GM12873 (cell line): ENCODE data around the gene ERBB2.

Experiments
- TF ChIP-seq, protein P1 (sequence below): IDR thresholded peaks from 2 replicates; pipeline ENCODE4 v1.5.1; 2012; ENCODE audit warnings: low read depth, mild to moderate bottlenecking, moderate library complexity, low read length, control low read depth; ENCODE audit not compliant: insufficient read depth; ENCODE audit errors: missing control alignments

Gene ERBB2

DNA sequence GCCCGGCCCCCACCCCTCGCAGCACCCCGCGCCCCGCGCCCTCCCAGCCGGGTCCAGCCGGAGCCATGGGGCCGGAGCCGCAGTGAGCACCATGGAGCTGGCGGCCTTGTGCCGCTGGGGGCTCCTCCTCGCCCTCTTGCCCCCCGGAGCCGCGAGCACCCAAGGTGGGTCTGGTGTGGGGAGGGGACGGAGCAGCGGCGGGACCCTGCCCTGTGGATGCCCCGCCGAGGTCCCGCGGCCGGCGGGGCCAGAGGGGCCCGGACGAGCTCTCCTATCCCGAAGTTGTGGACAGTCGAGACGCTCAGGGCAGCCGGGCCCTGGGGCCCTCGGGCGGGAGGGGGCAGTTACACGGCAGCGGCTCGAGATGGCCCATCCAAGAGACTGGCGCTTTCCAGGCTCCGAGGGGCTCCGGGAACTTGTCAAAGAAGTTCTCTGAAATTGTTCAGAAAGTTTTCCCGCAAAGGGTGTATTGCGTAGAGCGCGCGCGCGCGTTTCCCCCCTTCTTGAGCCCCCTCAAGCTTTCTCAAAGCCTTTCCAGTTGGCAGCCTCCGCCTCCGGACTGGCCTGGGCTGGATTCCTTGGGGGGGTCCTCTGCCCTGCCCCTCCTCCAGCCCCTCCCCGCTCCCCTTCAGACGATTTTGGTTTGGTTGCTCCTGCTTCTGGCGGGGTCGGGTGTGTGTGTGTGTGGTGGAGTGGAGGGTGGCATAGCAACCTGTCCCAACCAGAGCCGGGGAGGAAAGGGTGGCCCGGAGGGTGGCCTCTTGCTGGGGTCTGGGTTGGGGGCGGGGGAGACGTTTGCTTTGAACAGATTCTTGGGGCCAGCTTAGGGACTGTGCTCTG is 504 bp downstream of the ERBB2 start:
- TF ChIP-seq, protein P1, sequence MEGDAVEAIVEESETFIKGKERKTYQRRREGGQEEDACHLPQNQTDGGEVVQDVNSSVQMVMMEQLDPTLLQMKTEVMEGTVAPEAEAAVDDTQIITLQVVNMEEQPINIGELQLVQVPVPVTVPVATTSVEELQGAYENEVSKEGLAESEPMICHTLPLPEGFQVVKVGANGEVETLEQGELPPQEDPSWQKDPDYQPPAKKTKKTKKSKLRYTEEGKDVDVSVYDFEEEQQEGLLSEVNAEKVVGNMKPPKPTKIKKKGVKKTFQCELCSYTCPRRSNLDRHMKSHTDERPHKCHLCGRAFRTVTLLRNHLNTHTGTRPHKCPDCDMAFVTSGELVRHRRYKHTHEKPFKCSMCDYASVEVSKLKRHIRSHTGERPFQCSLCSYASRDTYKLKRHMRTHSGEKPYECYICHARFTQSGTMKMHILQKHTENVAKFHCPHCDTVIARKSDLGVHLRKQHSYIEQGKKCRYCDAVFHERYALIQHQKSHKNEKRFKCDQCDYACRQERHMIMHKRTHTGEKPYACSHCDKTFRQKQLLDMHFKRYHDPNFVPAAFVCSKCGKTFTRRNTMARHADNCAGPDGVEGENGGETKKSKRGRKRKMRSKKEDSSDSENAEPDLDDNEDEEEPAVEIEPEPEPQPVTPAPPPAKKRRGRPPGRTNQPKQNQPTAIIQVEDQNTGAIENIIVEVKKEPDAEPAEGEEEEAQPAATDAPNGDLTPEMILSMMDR: no peak

DNA sequence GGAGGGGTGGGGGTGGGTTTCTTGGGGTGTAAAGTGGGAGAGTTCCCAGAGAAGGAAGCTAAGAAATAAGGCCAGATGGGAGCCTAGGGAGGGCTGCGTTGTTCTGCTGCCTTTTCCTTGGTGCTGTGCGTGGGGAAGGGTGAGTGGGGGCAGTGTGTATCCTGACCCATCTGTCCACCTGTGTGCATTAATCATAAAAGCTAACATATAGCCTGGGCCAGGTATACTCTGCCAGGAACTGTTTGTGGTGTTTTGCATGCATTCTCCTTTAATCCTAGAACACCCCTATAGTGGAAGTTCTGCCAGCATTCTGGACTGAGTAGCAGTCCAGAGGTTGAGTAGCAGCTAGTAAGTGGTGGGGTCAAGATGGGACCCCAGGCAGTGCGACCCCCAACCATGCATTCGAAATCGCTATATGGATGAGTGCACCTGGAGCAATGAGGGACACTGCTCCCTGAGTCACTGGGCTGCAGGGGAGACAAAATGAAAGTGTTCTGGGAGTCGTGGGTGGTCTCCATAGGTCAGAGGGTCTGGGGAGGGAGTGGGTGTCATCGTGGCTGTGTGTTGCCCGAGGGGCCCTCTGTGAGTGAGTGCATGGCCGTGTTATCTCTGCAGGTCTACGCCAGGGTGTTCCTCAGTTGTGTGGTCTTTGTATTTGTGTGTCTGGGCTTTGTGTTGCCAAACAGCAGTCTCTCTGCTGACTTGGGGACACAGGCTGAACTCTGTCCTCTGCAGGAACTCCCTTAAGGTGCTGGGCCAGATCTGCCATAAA is 1.3 kb downstream of the ERBB2 start:
- TF ChIP-seq, protein P1: no peak

DNA sequence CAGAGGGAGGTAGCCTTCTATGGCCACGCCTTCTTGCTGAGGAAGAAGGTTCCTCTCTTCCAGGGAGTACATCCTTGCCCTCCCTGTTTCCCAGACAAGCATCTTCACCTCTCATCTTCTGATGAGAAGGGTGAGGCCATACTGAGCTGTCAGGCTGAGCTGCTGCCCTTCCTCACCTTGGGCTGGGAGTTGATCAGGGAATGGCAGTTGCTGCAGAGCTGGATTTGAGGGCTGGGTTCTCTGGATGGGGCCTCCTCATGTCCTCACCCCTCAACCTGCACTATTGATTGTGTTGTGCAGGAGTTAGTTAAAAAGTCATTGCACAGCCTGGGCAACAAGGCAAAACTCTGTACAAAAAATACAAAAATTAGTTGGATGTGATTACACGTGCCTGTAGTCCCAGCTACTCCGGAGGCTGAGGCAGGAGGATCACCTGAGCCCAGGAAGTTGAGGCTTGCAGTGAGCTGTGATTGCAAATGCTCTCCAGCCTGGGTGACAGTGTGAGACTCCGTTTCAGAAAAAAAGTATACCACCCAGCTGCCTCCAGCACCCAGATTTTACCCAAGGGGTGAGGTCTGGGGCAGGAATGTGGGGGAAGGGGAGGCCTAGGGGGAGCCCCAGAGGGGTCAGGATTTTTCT is 2.0 kb downstream of the ERBB2 start:
- TF ChIP-seq, protein P1: no peak

DNA sequence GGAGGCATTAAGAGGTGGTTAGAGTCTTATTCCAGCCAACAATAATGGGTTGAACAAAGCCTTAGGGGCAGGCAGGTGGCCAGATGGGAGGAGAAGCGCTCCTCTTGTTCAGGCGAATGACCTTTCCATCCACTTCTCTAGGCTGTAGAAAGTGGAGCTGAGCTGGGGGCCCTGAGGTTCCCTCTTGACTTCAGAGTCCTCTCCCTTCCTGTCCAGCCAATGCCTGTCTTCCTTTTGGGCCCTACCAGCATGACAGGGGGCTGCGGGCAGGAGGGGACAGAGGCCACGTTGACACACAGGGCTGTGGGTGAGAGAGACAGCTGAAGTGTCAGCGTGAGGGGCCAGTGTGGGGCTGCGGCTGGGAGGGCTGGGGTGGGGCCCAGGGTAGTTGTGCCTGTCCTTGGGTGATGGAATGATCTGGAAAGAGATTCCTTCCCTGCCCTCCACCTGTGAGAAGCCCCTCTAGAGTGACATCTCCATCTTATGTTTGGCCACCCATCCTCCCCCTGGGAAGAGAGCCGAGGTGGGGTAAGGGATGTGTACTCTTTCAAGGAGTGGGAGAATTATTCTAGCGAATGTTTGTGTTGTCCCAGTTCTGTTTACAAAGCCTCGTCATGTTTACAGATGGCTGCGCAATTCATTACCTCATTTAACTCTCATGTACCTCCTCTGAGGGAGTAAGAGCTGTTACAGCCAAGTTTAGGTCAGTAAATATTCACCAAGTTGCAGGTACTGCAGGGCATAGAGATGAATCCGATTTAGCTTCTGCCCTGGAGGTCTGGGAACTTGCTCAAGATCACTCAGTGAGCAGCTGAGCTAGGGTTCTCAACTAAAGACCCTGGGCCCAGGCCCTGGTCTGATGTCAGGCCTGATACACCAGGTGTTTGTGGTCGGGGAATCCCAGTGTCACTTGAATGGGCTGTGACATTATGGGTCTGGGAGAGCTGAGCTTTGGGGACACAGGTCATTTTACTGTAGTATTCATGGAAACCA is 3.3 kb downstream of the ERBB2 start:
- TF ChIP-seq, protein P1: no peak

DNA sequence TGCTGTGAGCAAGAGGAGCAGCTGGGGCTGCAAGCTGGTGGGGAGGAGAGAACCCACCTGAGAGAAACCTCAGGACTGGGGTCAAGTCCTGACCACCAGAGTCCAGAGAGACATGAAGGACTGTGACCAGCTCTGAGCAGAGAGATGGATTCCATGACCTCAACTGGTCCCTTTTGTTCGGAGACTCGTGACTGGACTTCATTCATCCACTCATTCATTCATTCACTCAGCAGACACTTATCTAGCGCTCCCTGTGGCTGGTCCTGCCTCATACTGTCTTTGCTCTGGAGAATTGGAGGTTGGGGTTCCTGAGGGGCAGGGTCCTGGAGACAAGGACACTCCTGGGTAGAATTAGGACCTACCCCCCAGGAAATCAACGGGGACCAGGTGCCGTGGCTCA is 4.0 kb downstream of the ERBB2 start:
- TF ChIP-seq, protein P1: no peak

DNA sequence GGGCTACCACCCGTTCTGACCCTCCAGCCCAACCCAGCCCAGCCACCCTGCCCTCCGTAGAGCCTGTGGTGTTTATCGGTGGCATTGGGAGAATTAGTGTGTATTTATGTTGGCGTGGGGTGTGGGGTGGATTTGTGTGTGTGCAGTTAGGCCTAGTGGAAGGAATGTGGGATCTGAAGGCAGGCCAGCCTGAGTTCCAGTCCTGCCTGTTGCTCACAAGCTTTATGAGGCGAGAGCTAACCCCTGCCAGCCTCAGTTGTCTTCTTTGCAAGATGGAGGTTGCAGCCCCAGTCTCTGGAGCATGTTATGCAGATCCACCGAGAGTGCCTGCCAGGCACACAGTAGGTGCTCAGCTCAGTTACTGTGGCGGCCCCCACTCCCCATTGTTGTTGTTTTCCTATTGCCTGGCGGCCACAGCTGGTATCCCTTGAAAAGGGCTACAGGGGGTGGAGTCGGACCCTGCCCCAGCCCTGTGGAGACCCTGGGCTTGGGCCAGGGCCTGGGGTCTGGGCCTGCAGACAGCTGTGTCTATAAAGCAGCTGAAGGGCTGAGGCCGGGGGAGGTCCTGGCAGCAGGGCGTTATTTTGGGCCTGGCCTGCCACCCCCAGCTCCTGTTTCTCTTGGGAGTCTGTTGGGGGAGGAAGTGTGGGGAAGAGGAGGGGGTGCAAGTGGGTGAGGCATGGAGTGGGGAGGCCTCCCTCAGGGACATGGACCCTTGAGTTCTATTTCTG is 5.1 kb downstream of the ERBB2 start:
- TF ChIP-seq, protein P1: no peak
